GM19438 (cell line): ENCODE results near the gene CSKMT.
"Not testable (repeated sequence)": the region's sequence is repeated elsewhere in the genome, so short reads cannot be mapped to it uniquely, and the experiment has no call there.

Source experiments
- ATAC-seq: cut with Tn5 transposase; IDR thresholded peaks from one replicate; pipeline ENCODE4 v1.9.1; 2021; ENCODE audit warnings: low read depth; ENCODE audit not compliant: unreplicated experiment

The CSKMT gene, protein sequence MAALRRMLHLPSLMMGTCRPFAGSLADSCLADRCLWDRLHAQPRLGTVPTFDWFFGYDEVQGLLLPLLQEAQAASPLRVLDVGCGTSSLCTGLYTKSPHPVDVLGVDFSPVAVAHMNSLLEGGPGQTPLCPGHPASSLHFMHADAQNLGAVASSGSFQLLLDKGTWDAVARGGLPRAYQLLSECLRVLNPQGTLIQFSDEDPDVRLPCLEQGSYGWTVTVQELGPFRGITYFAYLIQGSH

GRCh38 chr11:62665075-62665598, at the start of gene CSKMT, which contains the start of gene C11orf98:
CSKMT (plus strand) TSS chr11:62665312; CDS start chr11:62665880, 568 bp downstream.
C11orf98 (minus strand) TSS chr11:62665210; CDS start chr11:62665169, 41 bp downstream.
- peak; percentile 79 for ATAC-seq

DNA sequence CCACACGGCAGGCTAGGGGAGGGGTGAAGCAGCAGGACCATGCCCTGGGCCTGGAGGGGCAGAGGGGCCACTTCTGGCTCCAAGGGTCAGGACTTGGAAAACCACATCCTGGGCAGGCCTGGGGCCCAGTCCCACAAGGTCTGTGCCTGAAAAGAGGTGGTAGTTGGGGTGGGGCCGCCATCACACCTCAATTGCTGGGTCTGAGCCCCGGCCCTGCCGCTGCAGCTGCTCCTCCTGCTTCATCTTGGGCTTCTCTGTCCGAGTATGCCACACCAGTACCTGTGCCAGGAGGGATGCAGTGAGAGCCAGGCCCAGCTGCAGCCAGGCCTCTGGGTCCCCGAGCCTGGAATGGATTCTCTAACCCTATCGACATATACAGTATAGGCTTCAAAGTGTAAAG, 49.6 kb upstream of the CSKMT start:
- no peak for ATAC-seq

DNA sequence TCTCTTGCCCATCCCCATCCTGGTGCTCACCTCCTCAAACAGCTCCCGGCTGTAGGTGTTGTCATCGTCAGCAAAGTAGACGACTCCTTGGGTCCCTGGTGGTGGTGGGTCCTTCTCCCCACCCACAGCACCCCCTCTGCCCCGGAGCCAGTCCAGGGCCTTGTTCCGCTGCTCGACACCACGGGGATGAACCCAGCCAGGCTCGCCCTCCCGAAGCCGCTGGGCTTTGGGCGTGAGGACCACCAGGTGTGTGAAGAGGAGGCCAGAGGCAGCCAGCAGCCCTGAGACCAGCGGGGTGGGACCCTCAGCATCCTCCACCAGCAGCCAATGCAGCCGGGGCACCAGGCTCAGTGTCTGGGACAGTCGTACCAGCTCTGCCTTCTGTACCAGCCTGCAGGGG, 48.2 kb upstream of the CSKMT start:
- not testable (repeated sequence) for ATAC-seq

- ATAC-seq = no peak
These were observed 44.0 kb upstream of the CSKMT start for GRCh38 chr11:62621027-62621566.

DNA sequence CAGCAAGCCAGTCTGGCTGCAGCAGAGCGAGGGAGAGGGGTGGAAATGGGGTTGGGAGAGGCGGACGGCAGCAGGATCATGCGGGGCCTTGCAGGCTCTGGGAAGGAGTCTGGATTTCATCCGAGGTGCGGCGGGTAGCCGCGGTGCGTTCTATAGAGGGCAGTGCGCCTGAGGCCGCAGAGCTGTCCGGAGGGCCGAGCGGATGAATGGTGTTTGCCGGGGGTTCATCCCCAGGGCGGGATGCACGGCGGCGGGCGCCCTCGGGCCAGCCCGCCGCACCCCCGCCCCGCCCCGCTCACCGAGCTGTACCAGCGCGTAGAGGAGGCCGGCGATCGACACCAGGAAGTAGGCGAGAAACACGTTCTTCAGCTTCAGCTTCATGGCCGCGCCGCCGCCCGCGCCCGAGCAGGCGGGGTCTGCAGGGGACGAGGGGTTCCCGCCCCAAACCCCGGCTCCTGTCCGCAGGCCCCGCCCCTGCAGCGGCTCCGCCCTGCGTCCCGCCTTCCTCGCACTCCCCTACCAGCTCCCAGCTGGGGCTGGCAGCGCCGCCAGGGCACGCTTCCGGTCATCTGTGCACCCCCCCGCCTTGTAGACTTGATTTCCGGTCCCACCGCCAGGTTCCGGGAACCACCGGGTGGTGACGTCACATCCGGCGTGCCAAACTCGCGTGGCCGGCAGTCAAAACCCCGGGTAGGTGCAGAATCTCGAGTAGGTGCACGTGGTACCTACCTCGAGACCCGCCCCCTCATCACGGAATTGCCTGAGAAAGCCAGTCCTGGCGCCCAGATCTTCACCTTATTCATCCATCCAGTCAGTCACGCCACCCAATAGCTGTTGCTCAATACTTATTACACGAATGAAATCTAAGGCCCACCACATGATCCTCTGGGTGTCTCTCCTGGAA, 43.3 kb upstream of the CSKMT start, which contains the start of gene B3GAT3:
TSS of gene B3GAT3 (minus strand) at position 420 of the 904 bp plus-strand sequence. CDS start at position 381, 39 bp downstream.
- ATAC-seq = peak; percentile 88

GRCh38 chr11:62622476-62623089, 42.5 kb upstream of the CSKMT start:
- no peak for ATAC-seq

DNA sequence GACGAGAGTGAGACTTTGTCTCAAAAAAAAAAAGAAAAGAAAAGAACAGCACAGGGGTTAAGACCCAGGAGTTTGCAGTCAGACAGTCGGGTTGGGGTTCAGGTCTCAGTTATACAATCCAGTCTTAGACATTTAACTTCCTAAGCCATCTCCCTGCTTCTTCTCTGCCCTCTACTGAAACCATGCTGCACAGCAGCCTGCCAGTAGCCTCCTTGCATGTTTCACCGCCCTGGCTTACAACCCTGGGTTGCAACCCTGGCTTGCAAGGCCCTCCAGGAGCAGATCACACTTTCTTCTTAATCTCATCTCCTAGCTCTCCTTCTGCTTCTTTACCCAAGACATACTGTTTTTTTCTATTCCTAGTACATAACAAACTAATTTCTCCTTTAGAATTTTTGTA, 37.4 kb upstream of the CSKMT start:
- no peak for ATAC-seq

GRCh38 chr11:62632492-62632891, 32.6 kb upstream of the CSKMT start:
- no peak for ATAC-seq

GRCh38 chr11:62644220-62644619, 20.9 kb upstream of the CSKMT start:
- no peak for ATAC-seq

- ATAC-seq = no peak
These were observed 19.5 kb upstream of the CSKMT start for GRCh38 chr11:62645671-62645945.

- ATAC-seq = peak; percentile 86
These were observed 18.9 kb upstream of the CSKMT start, which contains the start of gene GANAB for GRCh38 chr11:62645946-62646824. GANAB (minus strand) TSS chr11:62646613; CDS start chr11:62646599, 14 bp downstream.

- no peak for ATAC-seq
These were observed 18.1 kb upstream of the CSKMT start for GRCh38 chr11:62646825-62647608.

DNA sequence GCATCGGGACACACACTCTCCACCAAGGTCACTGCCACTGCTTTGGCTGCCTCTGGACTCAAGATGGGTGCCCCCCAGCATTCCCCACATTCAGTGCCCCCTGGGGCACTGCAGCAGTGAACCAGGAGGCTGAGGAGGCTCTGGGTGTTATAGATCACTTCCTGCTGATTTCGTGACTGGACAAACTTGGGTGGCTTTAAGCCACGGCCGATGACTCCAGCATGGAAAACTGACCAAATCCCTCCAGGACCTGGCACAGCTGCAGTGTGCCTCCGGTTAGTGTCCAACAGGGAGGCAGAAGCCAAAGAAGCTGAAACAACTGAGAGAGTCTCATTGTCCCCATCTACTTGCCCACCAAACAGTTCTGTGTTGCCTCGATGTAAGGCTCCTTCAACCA, 17.5 kb upstream of the CSKMT start:
- no peak for ATAC-seq

- ATAC-seq = no peak
These were observed 16.7 kb upstream of the CSKMT start for GRCh38 chr11:62648185-62648966.

DNA sequence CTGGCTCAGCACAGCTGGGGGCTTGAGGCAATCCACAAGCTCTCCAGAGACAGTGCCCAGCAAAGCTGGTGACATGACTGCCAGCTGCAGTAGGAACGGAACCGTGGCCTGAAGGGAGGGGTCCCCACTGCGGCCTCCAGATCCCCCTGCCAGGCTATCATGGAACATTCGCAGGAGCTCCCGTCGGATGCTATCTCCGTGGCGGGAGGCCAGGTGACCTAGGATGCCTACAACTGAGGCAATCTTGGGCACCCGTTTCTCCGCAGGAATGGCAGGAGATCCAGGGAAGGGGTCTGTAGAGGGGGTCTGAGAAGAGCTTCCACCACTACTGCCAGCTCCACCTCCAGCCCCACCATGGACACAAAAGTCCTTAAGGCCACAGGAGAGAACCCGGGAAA, 16.1 kb upstream of the CSKMT start:
- no peak for ATAC-seq

- no peak for ATAC-seq
These were observed 15.6 kb upstream of the CSKMT start for GRCh38 chr11:62649486-62649885.

GRCh38 chr11:62650283-62650682, 14.8 kb upstream of the CSKMT start:
- not testable (repeated sequence) for ATAC-seq
